ENCODE data around the gene TRIP13.

Gene TRIP13

GRCh38 chr5:958701-959571 is 66.3 kb downstream of the TRIP13 start:
- TF ChIP-seq Cebpa-rat (IDR thresholded peaks at IDR 0.05) = no peak
- H4K20me1 ChIP-seq = peaks cover 0 to 75% (median 4%) of the 10 kb centered on the region in 11 experiments; a peak in 7 of 22 replicates
- H3K9me3 ChIP-seq (replicated peaks in 1 of 11) = no peaks in the 10 kb centered on the region
- peaks cover 52 to 87% (median 83%) of the 10 kb centered on the region in 10 experiments for H3K4me1 ChIP-seq
- peak overlapping the region in 8 of 11 experiments; percentile 84 to 99 (median 92); a peak in 12 of 22 replicates for H3K4me2 ChIP-seq
- no peaks in the 10 kb centered on the region for H3K36me3 ChIP-seq
- H3K27me3 ChIP-seq = peaks cover 42 to 94% (median 51%) of the 10 kb centered on the region in 11 experiments
- no peak overlapping the region for H3K27ac ChIP-seq
- no peak overlapping the region for H3K9ac ChIP-seq
- no peak overlapping the region for H3K4me3 ChIP-seq

DNA sequence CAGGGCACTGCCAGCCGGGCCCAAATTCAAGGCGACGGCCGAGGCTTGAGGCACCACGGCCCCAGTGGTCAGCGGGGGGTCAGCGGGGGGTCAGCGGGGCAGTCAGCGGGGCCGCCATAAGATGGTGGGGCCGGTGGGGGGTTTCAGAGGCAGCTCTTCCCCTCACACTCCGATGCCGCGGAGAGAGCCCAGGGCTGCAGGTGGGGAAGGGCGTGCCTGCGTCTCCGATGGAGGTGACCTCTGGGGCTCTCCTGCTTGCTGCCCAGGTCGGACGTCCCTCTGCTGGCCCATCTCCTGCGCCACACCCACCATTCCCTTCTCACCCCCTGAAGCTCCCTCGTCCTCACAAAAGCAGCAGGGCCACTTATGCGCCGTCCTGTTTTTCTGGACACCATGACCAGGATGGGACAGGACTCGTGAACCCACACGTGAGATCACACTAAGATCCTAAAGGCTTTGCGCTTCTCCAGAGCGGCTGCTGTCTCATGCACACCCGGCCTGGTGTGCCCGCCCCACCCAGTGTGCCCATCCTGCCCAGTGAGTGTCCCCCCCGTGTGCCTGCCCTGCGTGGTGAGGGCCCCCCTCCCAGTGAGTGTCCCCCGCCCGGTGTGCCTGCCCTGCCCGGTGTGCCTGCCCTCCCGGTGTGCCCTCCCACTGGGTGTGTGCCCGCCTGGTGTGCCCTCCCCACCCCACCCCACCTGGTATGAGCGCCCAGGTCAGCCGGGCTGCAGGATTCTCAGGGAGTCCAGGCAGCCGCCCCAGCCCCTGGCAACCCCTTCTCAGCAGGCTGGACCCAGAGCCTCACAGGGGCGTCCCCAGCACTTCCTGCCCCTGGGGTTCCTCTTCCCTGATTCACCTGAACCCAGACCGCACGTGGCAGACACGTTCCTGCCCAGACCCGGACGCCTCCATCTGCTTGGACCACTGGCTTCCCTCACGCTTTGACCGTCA is 67.2 kb downstream of the TRIP13 start:
- Histone ChIP-seq H3K4me2 (peak overlapping the region; percentile 18 to 99 (median 92); a peak in 21 of 22 replicates), H3K9ac (peak overlapping the region in 4 of 11 experiments; percentile 60 to 77 (median 72); a peak in 7 of 22 replicates), H3K27me3 (peaks cover 33 to 94% (median 42%) of the 10 kb centered on the region in 11 experiments), H3K27ac (peak overlapping the region in 4 of 11 experiments; percentile 77 to 90 (median 82); a peak in 6 of 22 replicates), H3K36me3 (no peaks in the 10 kb centered on the region), H3K4me3 (peak overlapping the region in 2 of 10 experiments; percentile 29 to 39; a peak in 3 of 20 replicates), H3K9me3 (replicated peaks in 1 of 11) (no peaks in the 10 kb centered on the region), H3K4me1 (peaks cover 61 to 90% (median 86%) of the 10 kb centered on the region in 10 experiments), H4K20me1 (peaks cover 0 to 73% (median 4%) of the 10 kb centered on the region in 11 experiments; a peak in 7 of 22 replicates)
- no peak for TF ChIP-seq Cebpa-rat (IDR thresholded peaks at IDR 0.05)

DNA sequence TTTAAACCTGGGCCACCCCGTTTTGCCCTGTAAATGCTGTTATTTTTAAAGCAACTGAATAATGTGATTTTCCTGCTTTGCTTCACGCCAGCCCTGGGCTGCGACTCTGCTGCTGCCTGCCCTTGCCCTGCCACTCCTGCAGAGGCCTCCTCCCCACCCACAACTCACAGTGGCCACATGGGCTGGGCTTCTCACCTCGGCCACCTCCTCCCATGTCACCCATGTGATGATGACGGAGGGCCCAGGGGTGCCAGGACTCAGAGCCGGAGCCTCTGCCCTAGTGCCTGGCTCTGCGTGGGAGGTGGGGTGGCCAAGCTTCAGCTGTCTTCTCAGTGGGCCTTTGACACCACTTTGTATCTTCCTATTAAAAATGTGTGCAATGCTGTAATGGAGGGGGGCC is 67.9 kb downstream of the TRIP13 start:
- peaks cover 68 to 97% (median 93%) of the 10 kb centered on the region in 10 experiments for H3K4me1 ChIP-seq
- TF ChIP-seq Cebpa-rat (IDR thresholded peaks at IDR 0.05) = no peak
- H3K4me3 ChIP-seq = peak overlapping the region in 5 of 10 experiments; percentile 13 to 42 (median 31); a peak in 5 of 20 replicates
- H3K27ac ChIP-seq = peak overlapping the region in 5 of 11 experiments; percentile 3 to 90 (median 79); a peak in 7 of 22 replicates
- H3K9ac ChIP-seq = peak overlapping the region in 6 of 11 experiments; percentile 7 to 77 (median 66); a peak in 9 of 22 replicates
- peak overlapping the region; percentile 18 to 99 (median 92); a peak in 21 of 22 replicates for H3K4me2 ChIP-seq
- H3K27me3 ChIP-seq = peaks cover 26 to 93% (median 35%) of the 10 kb centered on the region in 11 experiments
- no peaks in the 10 kb centered on the region for H3K9me3 ChIP-seq (replicated peaks in 1 of 11)
- H4K20me1 ChIP-seq = peaks cover 0 to 73% (median 4%) of the 10 kb centered on the region in 11 experiments; a peak in 7 of 22 replicates
- no peaks in the 10 kb centered on the region for H3K36me3 ChIP-seq

GRCh38 chr5:961002-961710 is 68.5 kb downstream of the TRIP13 start:
- no peaks in the 10 kb centered on the region for H3K36me3 ChIP-seq
- peaks cover 0 to 68% (median 4%) of the 10 kb centered on the region in 11 experiments; a peak in 7 of 22 replicates for H4K20me1 ChIP-seq
- peak overlapping the region; percentile 18 to 99 (median 92); a peak in 21 of 22 replicates for H3K4me2 ChIP-seq
- peak overlapping the region in 6 of 11 experiments; percentile 3 to 90 (median 78); a peak in 10 of 22 replicates for H3K27ac ChIP-seq
- H3K9ac ChIP-seq = peak overlapping the region in 7 of 11 experiments; percentile 7 to 77 (median 60); a peak in 10 of 22 replicates
- H3K4me1 ChIP-seq = peaks cover 70 to 100% (median 98%) of the 10 kb centered on the region in 10 experiments
- H3K27me3 ChIP-seq = peaks cover 20 to 91% (median 29%) of the 10 kb centered on the region in 11 experiments
- H3K9me3 ChIP-seq (replicated peaks in 1 of 11) = no peaks in the 10 kb centered on the region
- H3K4me3 ChIP-seq = peak overlapping the region in 4 of 10 experiments; percentile 29 to 42 (median 35); a peak in 6 of 20 replicates
- no peak for TF ChIP-seq Cebpa-rat (IDR thresholded peaks at IDR 0.05)

DNA sequence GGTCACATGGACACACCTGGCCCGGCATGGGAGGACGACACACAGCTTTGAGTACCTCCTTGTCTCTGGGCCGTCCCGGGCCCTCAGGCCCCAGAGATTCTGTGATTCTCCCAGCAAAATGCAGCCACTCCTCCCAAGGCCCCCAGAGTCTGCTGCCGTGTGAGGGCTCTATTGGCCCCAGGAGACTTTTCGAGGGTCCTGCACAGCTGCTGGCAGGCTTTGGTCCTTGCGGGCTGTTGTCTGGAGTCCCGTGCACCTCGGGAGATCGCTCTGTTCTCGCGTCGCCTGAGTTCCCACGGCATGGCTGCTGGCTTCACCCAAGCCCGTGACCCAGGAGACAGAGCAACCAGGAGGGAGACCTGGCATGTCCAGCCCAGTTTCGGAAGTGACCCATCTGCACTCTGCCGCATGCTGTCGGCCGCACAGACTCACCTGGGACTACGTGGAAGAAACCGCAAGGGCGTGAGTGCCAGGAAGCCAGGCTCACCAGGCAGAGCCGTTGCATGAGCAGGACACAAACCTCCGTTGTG is 69.1 kb downstream of the TRIP13 start:
- H3K27me3 ChIP-seq = peaks cover 14 to 85% (median 22%) of the 10 kb centered on the region in 11 experiments
- peaks cover 0 to 62% (median 4%) of the 10 kb centered on the region in 11 experiments; a peak in 7 of 22 replicates for H4K20me1 ChIP-seq
- peak overlapping the region in 6 of 11 experiments; percentile 7 to 77 (median 66); a peak in 9 of 22 replicates for H3K9ac ChIP-seq
- H3K4me3 ChIP-seq = peak overlapping the region in 3 of 10 experiments; percentile 31 to 42 (median 39); a peak in 5 of 20 replicates
- H3K4me1 ChIP-seq = peaks cover 70 to 100% (median 97%) of the 10 kb centered on the region in 10 experiments
- TF ChIP-seq Cebpa-rat (IDR thresholded peaks at IDR 0.05) = no peak
- peaks cover 0 to 6% (median under 1%) of the 10 kb centered on the region in 11 experiments; a peak in 7 of 22 replicates for H3K9me3 ChIP-seq (replicated peaks in 1 of 11)
- peak overlapping the region; percentile 18 to 99 (median 92); a peak in 21 of 22 replicates for H3K4me2 ChIP-seq
- H3K36me3 ChIP-seq = 0 out of 22 replicates have a peak, but pooled peaks cover 0 to 1% (median 0%) of the 10 kb centered on the region in 11 experiments
- H3K27ac ChIP-seq = peak overlapping the region in 6 of 11 experiments; percentile 3 to 90 (median 78); a peak in 10 of 22 replicates

GRCh38 chr5:962386-962785 is 69.7 kb downstream of the TRIP13 start:
- H3K9ac ChIP-seq = peak overlapping the region in 5 of 11 experiments; percentile 24 to 77 (median 73); a peak in 9 of 22 replicates
- TF ChIP-seq Cebpa-rat (IDR thresholded peaks at IDR 0.05) = no peak
- peaks cover 8 to 79% (median 16%) of the 10 kb centered on the region in 11 experiments; a peak in 20 of 22 replicates for H3K27me3 ChIP-seq
- peak overlapping the region in 6 of 11 experiments; percentile 50 to 90 (median 78); a peak in 11 of 22 replicates for H3K27ac ChIP-seq
- peak overlapping the region in 9 of 11 experiments; percentile 86 to 99 (median 92); a peak in 19 of 22 replicates for H3K4me2 ChIP-seq
- 0 out of 22 replicates have a peak, but pooled peaks cover 0 to 6% (median 0%) of the 10 kb centered on the region in 11 experiments for H3K36me3 ChIP-seq
- peaks cover 64 to 100% (median 94%) of the 10 kb centered on the region in 10 experiments for H3K4me1 ChIP-seq
- peak overlapping the region in 1 of 10 experiments; percentile 39; a peak in 1 of 20 replicates for H3K4me3 ChIP-seq
- peaks cover 0 to 11% (median 5%) of the 10 kb centered on the region in 11 experiments; a peak in 9 of 22 replicates for H3K9me3 ChIP-seq (replicated peaks in 1 of 11)
- peaks cover 0 to 56% (median 0%) of the 10 kb centered on the region in 11 experiments; a peak in 6 of 22 replicates for H4K20me1 ChIP-seq

Data from BLaER1 treated with 17β-estradiol and CSF1 and Interleukin-3, amounts not matched to agents 10 nM and 100 nM (cell line).